Left ventricle myocardium superior (tissue), 1 donor: ENCODE data around the gene CSF2RB. TPM values are rescaled to one million over a fixed set of nuclear protein-coding genes. Genes with fewer than 3 reads are reported as not detected.

ENCODE experiments used
- ATAC-seq: fragments of 200-7000 bp; cut with Tn5 transposase; one replicate; pipeline ENCODE4 v1.9.1; 2020; ENCODE audit warnings: mild to moderate bottlenecking, moderate library complexity
- DNase-seq: peaks from one replicate; pipeline ENCODE4 v3.0.0-alpha.2; 2020
- intact Hi-C: fragments of 100-400 bp; cut with micrococcal nuclease; formaldehyde crosslinking; loops from one replicate; pipeline ENCODE4 v1.11.0; 2022
- long read RNA-seq: library from polyadenylated mRNA; unstranded; transcript quantifications from one replicate; pipeline ENCODE4 v2.0.0, GENCODE V29; 2021
- total RNA-seq: library from RNA; stranded (reverse); fragmentation: NEBNext Ultra II Directional; extraction: Animal tissue kit (Norgen Biotek cat#: 25700); gene quantifications from one replicate; pipeline ENCODE4 v1.2.1, GENCODE V29; 2021
- donor health status: DM: no; HTN: yes; CAD: no; lungs with severe emphysema.

Gene CSF2RB
- total RNA-seq = 3.2 TPM
- long read RNA-seq, partial matches to known transcripts = 4 of 5 reads
- long read RNA-seq, other reads (novel, unspliced or antisense) = 1 of 5 reads

GRCh38 chr22:36913427-36914389 lies at the start of gene CSF2RB:
Gene CSF2RB (plus strand): TSS chr22:36913628. CDS start chr22:36922208, 8,580 bp downstream.
- ATAC-seq (peak; percentile 84), DNase-seq (peak; percentile 64)
- intact Hi-C loops = no loop called here

GRCh38 chr22:36863979-36864378 lies 49.4 kb upstream of the CSF2RB start:
- ATAC-seq = no peak
- no peak for DNase-seq
- intact Hi-C loops = no loop called here

- no peak for ATAC-seq
- intact Hi-C loops = no loop called here
- DNase-seq = no peak
These were observed 48.8 kb upstream of the CSF2RB start for GRCh38 chr22:36864454-36865215.

GRCh38 chr22:36865346-36865745 lies 48.1 kb upstream of the CSF2RB start:
- intact Hi-C loops = no loop called here
- DNase-seq (no peak), ATAC-seq (no peak)

GRCh38 chr22:36867695-36868094 lies 45.7 kb upstream of the CSF2RB start:
- DNase-seq (no peak), ATAC-seq (no peak)
- intact Hi-C loops = no loop called here

- ATAC-seq (no peak), DNase-seq (no peak)
- intact Hi-C loops = no loop called here
These were observed 44.8 kb upstream of the CSF2RB start for GRCh38 chr22:36868546-36869181.

GRCh38 chr22:36870250-36870649 lies 43.2 kb upstream of the CSF2RB start:
- no peak for DNase-seq
- ATAC-seq = no peak
- intact Hi-C loops = no loop called here

GRCh38 chr22:36871669-36872081 lies 41.8 kb upstream of the CSF2RB start:
- intact Hi-C loops = no loop called here
- no peak for DNase-seq
- ATAC-seq = no peak

- intact Hi-C loops = no loop called here
- ATAC-seq = no peak
- DNase-seq = no peak
These were observed 41.3 kb upstream of the CSF2RB start for GRCh38 chr22:36872084-36872483.

- ATAC-seq = no peak
- intact Hi-C loops = no loop called here
- no peak for DNase-seq
These were observed 40.4 kb upstream of the CSF2RB start for GRCh38 chr22:36872866-36873498.

- no peak for DNase-seq
- ATAC-seq = peak; percentile 86
- intact Hi-C loops = no loop called here
These were observed 39.7 kb upstream of the CSF2RB start for GRCh38 chr22:36873614-36874308.

- intact Hi-C loops = no loop called here
- no peak for ATAC-seq
- DNase-seq = no peak
These were observed 39.1 kb upstream of the CSF2RB start for GRCh38 chr22:36874309-36874696.

- ATAC-seq = no peak
- intact Hi-C loops = no loop called here
- no peak for DNase-seq
These were observed 38.7 kb upstream of the CSF2RB start for GRCh38 chr22:36874736-36875135.

- intact Hi-C loops = no loop called here
- no peak for DNase-seq
- ATAC-seq = no peak
These were observed 37.7 kb upstream of the CSF2RB start for GRCh38 chr22:36875741-36876140.

- no peak for DNase-seq
- intact Hi-C loops = no loop called here
- no peak for ATAC-seq
These were observed 33.7 kb upstream of the CSF2RB start for GRCh38 chr22:36879775-36880174.

GRCh38 chr22:36881504-36882245 lies 31.8 kb upstream of the CSF2RB start:
- intact Hi-C loops = no loop called here
- DNase-seq (no peak), ATAC-seq (no peak)

- no peak for ATAC-seq
- intact Hi-C loops = no loop called here
- DNase-seq = no peak
These were observed 28.9 kb upstream of the CSF2RB start for GRCh38 chr22:36884349-36885158.
